Activated naive CD4-positive, alpha-beta T cell treated with anti-CD3 and anti-CD28 coated beads, Interleukin-2, amount 50 U/mL, for 16 hours (primary cell): Measurements from ENCODE around the gene FARSA.
"Not testable (repeated sequence)": the region's sequence is repeated elsewhere in the genome, so short reads cannot be mapped to it uniquely, and the experiment has no call there.

Source experiments
- DNase-seq: peaks from one replicate; pipeline ENCODE4 v3.0.0-alpha.2; 2020

The FARSA gene

DNA sequence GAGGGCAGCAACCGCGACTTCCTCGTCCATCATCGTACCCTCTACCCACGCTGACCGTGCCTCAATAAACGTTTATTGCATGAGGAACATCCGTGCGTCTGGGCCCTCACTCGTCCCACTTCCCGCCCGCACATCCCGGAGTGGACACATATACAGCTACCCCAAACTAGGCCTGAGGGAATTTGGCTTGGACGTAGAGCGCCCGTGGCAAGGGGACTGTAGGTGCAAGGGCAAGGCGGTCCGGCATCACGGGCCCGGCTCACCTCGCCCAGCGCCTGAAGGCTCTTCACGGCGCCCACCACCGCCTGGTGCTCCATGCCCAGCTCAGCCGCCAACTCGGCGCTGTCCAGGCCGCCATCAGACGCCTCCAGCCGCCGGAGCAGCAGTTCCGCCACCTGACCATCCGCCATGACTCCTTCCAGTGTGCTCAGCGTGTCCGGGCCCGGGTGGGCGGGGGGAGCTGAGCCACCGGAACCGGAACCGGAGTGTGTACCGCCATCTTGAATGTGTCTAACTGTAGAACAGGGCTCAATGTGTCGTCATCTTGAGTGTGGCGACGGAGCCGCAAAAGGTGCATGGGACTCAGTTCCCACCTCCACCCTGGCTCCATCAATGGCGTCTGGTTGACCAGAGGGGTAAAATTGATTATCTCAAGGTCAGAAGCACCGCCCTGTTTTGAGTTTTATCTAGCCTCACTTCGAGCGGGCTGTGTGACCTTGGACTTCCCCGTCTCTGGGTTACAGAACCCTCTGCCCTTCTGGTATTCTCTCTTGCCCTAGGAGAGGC lies at the start of gene FARSA:
TSS of gene FARSA (minus strand) at position 425 of the 786 bp plus-strand sequence. CDS start at position 410, 15 bp downstream.
- peak; percentile 87 for DNase-seq

DNA sequence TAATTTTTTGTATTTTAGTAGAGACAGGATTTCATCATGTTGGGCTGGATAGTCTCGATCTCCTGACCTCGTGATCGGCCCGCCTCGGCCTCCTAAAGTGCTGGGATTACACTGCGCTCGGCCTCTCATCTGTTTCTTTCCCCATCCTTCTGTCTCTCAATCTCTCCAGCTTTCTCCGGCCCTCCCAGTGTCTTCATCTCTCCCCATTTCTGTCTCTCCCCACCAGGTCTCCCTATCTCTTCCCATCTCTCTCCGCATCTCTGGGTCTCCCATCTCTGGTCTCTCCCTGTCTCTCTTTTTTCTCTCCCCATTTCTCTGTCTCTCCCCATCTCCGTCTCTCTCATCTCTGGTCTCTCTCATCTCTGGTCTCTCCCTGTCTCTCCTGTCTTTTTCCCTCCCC lies 49.6 kb upstream of the FARSA start:
- no peak for DNase-seq

DNA sequence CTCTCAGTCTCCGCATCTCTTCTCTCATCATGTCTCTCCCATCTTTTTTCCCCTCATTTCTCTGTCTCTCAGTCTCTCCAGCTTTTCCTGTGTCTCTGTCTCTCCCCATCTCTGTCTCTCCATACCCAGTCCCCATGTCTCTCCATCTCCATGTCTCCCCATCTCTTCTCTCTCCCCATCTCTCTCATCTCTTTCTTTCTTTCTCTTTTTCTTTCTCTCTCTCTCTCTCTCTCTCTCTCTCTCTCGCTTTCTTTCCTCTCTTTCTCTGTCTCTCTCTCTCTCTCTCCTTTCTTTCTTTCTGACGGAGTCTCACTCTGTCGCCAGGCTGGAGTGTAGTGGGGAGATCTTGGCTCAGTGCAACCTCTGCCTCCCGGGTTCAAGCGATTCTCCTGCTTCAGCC lies 49.1 kb upstream of the FARSA start:
- no peak for DNase-seq

DNA sequence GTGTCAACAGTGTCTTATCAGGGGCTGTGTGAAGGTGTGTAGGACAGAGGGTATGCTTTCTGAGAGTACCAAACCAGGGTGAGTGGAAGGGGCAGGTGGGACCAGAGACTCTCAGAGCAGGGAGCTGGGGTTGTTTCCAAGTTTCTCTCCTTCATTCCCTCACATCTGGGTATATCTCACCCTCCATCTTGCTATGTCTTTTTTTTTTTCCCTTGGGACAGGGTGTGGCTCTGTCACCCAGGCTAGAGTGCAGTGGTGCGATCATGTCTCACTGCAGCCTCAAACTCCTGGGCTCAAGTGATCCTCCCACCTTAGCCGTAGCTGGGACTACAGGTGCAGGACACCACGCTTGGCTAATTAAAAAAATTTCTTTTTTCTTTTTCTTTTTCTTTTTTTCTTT lies 46.5 kb upstream of the FARSA start:
- no peak for DNase-seq

DNA sequence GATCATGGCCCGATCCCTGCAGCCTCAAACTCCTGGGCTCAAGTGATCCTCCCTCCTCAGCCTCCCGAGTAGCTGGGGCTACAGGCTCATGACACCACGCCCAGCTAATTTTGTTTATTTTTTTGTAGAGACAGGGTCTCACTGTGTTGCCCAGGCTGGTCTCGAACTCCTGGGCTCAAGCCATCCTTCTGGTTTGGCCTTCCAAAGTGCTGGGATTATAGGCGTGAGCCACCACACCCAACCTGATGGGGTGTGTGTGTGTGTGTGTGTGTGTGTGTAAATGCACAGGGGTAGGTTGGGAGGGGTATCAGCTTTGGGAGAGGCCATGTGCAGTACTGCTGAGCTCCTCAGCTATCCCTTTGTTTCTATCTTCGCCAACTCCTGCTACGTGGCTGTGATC lies 42.6 kb upstream of the FARSA start:
- not testable (repeated sequence) for DNase-seq

DNA sequence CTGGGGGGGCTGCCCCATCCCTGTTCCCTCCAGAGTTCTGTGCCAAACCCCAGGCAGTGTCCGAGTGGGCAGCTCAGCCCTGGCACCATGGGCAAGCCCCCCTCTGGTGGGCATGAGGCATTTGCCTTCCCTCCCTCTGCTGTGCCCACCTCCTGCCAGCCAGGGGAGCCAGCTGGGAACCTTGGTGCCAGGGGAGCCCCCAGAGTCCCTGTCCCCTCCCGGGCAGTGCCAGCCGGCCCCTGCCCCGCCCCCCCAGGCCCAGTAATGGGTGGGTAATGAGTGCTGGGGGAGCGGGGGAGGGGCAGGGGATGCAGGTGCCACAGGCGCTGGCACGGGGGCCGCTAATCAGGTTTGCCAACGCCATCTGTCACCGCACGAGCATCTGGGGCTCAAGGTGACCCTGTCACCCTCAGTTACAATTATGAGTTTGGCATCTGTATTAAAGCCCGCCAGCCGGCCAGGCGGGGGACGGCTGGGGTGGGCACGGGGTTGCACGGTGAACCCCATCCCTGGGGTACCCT lies 41.8 kb upstream of the FARSA start:
- no peak for DNase-seq

DNA sequence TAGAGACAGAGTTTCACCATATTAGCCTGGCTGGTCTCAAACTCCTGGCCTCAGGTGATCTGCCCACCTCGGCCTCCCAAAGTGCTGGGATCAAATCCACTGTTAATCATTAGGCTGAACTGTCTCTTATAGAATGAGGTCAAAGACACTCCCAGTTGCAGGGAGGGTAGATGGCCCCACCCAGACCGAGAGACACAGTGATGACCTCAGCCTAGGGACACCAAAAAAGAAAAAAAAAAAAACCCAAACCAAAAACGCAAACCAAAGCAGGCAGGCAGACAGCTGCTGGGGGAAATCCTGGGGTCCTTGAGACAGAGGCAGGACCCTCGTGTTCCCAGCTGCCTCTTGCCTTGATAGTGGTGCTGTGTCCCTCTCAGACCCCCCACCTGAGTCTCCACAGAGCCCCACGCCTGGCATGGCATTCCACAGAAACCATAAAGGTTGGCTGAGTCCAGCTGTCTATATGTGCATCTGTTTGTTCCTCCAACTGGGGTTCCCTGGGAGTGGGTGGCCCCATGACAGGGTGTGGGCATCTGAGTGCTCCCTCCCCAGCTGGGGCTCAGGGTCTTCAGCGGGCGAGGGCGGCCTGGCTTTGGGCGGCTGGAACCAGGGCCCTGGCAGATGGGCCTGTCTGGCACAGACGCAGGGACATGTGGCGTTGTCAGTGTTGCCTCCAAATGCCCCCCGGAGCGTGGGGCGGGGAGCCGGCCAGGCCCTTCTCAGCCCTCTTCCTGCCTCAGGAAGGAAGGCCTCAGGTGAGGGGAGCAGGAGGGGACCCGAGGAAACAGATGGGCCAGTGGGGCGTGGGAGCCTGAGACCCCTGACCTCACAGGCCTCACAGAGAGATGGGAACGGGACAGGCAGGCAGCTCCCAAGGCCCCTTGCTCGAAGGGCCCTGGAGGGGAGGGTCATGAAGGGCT lies 41.0 kb upstream of the FARSA start:
- DNase-seq = no peak

DNA sequence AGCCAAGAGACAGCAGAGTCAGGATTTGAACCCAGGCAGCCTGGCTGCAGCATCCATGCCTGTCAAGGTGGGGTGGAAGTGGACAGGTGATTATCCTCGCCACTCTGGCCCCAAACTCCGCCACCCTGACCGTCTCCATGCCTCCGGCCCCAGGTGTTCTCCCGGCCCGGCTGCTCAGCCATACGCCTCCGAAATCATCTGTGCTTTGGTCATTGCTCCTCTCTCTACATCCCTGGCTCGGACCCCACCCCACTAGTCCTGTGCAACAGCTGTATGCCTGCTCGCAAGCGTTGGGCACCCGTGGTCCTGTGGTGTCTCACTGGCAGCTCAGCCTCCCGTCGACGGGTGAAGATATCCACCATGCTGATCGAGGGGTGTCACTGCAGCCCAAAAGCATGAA lies 39.7 kb upstream of the FARSA start:
- DNase-seq = no peak

DNA sequence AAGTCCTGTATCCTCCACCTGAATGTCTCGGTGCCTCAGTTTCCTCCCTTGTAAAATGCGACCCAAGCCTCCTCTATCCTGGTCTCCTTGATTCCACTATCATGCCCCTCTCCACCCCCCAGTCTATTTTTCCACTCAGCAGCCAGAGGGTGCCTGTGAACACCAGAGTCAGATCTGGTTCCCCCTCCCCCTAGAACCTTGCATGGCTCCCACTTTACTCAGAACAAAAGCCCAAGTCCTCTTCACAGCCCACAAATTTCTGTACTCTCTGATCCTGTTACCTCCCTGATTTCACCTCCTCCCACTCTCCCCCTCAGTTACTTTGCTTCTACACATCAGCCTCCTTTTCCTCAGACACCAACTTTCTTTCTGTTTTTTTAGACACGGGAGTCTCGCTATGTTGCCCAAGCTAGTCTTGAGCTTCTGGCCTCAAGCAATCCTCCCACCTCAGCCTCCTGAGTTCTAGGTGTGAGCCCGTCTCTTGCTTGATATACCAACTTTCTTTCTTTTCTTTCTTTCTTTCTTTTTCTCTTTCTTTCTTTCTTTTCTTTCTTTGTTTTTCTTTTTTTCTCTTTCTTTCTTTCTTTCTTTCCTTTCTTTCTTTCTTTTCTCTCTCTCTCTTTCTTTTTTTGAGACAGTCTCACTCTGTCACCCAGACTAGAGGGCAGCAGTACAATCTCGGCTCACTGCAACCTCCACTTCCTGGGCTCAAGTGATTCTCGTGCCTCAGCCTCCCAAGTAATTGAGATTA lies 36.7 kb upstream of the FARSA start:
- no peak for DNase-seq

DNA sequence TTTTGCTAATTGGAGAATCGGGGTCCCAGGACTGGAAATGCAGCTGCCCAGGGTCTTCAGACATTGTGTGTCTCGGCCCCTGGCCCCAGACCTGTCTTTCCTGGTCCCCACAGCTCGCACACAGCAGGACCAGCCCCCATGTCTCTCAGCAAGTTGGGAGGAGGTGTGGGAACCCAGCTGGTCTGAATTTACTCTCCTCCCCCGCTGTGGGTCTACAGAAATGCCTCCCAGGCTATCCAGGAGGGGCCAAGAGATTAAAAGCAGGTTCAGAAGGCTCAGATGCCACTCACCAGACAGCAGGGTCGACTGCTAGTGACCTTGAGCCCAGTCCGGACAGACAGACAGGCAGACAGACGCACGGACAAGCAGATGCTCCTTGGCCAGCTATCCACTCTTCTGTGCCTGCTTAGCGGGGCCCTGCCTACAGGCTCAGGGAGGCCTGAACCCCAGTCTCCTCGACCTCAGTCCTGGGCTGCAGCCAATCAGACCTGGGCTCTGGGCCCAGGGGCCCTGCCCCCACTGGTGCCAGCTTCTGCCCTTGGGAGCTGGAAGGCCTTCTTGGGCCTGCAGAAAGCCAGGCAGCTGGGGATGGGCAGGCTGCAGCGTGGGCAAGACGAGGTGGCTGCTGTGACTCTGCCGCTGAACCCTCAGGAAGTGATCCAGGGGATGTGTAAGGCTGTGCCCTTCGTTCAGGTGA lies 35.9 kb upstream of the FARSA start, which contains the start of gene DAND5:
TSS of gene DAND5 (plus strand) at position 285 of the 697 bp plus-strand sequence. CDS start at position 370, 85 bp downstream.
- DNase-seq = no peak

DNA sequence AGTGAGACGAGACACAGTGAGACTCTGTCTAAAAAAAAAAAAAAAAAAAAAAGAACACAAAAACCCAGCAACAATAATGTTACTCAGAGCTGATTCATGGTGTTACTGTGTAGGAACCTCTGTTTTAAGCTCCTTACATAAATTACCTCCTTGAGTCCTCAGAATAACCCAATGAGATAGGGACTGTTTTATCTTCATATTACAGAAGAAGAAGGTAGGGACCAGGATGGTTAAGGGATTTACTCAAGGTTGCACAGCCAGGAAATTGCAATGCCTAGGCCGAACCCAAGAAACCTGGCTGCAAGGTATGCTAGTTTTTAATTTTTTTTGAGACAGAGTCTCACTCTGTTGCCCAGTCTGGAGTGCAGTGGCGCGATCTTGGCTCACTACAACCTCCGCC lies 34.4 kb upstream of the FARSA start:
- no peak for DNase-seq

DNA sequence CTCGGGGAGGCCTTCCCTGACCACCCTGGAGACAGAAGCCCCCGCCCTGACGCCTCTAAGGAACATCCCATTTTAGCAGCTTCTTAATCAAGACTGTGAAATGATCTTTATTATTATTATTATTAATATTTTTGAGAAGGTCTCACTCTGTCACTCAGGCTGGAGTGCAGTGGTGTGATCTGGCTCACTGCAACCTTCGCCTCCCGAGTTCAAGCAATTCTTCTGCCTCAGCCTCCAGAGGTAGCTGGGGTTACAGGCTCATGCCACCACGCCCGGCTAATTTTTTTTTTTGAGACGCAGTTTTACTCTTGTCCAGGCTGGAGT lies 32.3 kb upstream of the FARSA start:
- DNase-seq = no peak

DNA sequence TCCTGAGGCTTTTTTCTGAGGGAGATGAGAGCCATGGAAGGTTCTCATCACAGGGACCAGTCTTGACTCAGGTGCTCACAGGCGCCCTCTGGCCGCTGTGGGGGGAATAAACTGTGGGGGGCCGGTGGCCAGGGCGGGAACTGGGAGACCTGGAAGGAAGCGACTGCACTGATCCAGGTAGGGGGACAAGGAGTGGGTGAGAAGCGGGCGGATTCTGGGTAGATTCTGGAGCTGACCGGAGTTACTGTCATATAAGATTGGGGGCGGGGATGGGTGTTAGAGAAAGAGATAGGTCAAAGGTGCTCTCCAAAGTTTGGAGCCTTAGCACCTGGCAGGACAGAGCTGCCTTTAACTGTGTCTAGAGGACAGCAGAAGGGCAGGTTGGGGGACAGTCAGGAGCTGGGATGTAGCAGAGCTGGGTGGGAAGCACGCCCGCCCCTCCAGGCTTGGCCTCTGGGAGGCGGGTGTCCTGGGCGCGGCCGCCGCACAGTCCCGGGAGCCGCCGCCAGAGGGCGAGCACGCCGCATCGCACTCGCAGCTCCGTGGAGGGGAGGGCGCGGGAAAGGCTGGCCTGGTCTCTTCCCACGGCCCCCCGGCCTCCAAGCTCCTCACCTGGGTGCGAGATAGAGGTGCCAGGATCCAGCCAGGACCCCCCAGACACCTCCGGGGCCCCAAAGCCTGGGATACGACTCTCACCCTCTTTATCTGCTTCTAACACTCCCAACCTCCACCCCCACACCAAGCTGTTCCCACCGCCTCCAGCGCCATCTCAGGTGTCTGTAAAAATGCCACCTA lies 31.7 kb upstream of the FARSA start:
- DNase-seq = peak; percentile 85

DNA sequence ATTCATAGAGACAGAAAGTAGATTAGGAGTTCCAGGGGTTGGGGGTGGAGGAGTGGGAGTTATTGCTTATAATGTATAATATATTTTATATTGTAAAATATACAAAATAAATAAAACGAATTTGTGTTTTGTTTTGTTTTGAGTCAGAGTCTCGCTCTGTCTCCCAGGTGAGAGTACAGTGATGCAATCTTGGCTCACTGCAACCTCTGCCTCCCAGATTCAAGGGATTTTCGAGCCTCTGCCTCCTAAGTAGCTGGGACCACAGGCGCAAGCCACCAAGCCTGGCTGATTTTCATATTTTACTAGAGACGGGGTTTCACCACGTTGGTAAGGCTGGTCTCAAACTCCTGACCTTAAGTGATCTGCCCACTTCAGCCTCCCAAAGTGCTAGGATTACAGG lies 26.0 kb upstream of the FARSA start:
- DNase-seq = no peak

DNA sequence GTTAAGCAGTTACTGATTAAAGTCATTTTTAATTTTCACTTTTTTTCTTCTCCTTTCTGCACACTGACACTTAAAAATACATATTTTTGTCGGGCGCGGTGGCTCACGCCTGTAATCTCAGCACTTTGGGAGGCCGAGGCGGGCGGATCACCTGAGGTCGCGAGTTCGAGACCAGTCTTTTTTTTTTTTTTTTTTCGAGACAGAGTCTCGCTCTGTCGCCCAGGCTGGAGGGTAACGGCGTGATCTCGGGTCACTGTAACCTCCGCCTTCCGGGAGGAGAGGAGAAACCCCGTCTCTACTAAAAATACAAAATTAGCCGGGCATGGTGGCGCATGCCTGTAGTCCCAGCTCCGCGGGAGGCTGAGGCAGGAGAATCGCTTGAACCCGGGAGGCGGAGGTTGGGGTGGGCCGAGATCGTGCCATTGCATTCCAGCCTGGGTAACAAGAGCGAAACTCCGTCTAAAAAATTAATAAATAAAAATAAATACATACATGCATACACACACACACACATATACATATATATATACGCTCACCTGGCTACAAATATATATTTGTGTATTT lies 24.0 kb upstream of the FARSA start:
- DNase-seq = not testable (repeated sequence)

DNA sequence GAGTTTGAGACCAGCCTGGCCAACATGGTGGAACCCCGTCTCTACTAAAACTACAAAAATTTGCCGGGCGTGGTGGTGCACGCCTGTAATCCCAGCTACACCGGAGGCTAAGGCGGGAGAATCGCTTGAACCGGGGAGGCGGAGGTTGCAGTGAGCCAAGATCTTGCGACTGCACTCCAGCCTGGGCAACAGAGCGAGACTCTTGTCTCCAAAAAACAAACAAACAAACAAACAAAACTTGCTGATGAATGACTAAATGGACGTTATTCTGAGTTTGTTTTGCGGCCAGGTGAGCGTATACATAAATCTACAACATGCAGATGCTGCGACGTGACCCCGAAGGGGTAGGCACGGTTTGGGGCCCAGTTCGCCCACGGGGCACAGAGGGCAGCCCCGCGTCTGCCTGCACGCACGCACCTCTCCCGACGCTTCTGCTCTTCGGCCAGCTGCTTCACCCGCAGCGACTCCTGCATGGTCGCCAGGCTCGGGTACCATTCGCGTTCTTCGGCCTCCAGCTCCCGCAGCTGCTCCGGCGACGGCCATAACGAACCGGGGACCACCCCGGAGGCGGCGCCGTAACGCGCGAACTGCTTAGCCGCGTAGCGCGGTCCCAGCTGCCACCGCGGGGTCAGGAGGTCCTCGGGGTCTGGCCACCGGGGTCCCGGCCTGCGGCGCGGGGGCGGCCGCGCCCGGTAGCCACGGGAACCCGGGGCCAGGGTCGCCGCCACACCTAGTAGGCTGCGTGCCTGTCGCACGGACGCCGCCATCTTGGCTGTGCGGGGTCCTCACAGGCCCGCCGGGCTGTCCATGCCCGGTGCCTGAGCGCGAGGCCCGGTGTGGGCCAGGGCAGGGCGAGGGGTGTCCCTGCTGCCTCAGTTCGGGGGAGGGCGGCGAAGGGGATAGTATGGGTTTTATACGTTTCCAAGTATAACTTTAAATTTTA lies 23.2 kb upstream of the FARSA start, which contains the start of gene GADD45GIP1:
TSS of gene GADD45GIP1 (minus strand) at position 778 of the 943 bp plus-strand sequence. CDS start at position 767, 11 bp downstream.
- peak; percentile 89 for DNase-seq

DNA sequence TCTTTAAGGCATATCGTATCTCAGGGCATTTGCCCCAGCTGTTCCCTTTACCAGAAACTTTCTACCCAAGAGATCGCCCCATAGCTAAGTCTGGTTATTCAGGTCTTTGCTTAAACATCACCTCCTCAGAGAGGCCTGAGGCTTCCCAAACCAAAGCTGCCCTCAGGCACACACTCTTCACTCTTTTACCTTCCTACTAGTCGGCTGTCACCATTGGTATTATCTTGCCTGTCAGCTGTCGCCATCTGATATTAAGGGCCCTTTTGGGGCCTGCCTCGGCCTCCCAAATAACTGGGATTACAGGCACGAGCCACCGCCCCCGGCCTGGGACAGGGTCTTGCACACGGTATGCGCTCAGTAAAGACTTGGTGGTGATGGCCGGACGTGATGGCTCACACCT lies 22.5 kb upstream of the FARSA start:
- DNase-seq = no peak

DNA sequence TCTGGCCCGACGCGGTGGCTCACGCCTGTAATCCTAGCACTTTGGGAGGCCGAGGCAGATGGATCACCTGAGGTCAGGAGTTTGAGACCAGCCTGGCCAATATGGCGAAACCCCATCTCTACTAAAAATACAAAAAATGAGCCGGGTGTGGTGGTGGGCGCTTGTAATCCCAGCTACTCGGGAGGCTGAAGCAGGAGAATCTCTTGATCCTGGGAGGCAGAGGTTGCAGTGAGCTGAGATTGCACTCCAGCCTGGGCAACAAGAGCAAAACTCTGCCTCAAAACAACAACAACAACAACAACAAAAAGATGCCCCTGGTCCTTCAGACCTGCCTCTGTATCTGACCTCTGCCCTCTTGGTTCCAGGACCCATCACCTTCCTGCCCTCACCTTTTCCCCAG lies 22.1 kb upstream of the FARSA start:
- not testable (repeated sequence) for DNase-seq

DNA sequence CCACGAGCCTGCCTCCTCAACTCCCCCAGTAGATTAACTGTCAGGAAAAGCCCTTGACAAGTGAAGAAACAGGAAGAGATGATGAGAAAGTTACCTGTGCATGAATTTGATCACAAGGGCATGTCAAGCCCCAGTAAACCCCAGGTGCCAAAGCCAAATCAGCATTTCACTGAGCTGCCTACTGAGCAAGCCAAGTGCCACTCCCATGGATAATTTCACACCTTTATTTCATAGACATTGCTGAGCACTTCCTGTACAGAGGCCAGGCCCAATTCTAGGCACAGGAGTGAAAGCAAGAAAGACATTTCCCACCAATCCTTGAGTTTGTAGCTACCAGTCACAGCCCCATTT lies 21.1 kb upstream of the FARSA start:
- DNase-seq = no peak
